Stimulated activated CD8-positive, alpha-beta memory T cell treated with anti-CD3 and anti-CD28 coated beads, Interleukin-4, amount 100 ng/mL, for 4 hours (primary cell): Measurements from ENCODE around the gene ZBTB20.

Source experiments
- DNase-seq, 2 donors: peaks; one replicate each; pipeline ENCODE4 v3.0.0-alpha.2; 2020; ENCODE audit warnings: low read depth in 2 of 2, low spot score in 1 of 2

The ZBTB20 gene

DNA sequence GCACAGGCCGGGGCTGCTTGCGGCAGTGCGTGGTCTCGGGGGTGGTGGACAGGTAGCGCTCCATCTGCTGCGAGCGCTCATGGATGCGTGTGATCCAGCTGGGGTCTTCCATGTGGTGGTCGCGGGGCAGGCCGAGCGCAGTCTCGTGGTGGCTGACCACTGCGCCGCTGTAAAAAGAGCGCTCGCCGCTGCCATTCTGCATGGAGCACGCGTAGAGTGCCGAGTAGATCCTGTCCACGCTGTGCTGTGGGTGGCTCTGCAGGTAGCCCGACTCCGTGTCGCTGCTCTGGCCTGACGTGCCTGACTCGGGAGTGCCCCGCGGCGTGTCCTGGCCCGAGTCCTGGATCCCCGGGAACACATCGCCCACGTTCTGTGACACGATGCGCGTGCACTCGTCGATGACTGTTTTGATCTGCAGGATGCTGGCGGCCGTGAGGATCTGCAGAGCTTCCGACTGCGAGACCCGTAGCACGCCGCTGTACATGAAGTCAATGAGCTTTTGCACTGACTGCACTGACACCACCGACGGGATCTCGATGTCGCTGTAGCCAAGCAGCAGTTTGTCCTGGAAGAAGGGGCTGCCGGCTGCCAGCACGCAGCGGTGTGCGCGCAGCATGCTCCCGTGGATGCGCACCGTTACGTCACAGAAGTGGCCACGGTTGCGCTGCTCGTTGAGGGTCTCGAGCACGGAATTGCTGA is 795.8 kb downstream of the ZBTB20 start:
- DNase-seq, result no peak

DNA sequence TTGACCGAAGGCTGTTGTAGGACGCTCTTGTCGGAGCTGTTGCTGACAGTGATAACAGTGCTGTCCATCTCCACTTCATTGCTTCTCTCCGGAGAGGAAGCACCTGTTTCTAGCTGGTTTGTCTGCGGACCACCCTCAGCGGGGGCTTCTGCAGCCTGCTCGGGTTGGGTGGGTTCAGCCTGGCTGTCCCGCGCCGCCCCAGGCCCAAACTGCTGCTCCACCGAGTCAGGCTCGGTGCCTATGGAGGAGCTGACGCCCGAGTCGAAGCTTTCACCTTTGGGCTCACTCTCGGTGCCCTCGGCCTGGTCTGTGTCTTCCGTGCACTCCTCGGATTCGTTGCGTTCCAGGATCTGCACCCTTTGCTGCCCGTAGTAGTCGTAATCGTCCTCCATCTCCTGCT is 796.4 kb downstream of the ZBTB20 start:
- no peak for DNase-seq

- DNase-seq, result no peak
Measured at GRCh38 chr3:114350271-114350670, 796.8 kb downstream of the ZBTB20 start.

DNA sequence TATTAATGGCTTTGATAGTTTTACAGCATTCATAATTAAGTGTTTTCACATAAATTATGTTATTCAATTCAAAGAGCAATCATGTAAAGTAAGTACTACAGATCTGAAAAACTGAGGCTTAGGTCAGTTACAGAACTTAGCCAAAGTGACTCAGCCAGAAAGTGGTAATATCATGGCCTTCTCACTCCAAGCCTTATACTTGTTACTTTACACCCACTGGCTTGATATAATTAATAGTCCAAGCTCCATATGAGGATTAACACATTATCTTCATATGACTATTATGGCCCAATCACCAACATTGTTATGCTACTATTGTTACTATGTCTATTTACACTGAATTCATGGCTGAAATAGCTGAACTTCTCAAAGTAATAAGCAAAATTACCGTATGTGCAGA is 802.6 kb downstream of the ZBTB20 start:
- no peak for DNase-seq

DNA sequence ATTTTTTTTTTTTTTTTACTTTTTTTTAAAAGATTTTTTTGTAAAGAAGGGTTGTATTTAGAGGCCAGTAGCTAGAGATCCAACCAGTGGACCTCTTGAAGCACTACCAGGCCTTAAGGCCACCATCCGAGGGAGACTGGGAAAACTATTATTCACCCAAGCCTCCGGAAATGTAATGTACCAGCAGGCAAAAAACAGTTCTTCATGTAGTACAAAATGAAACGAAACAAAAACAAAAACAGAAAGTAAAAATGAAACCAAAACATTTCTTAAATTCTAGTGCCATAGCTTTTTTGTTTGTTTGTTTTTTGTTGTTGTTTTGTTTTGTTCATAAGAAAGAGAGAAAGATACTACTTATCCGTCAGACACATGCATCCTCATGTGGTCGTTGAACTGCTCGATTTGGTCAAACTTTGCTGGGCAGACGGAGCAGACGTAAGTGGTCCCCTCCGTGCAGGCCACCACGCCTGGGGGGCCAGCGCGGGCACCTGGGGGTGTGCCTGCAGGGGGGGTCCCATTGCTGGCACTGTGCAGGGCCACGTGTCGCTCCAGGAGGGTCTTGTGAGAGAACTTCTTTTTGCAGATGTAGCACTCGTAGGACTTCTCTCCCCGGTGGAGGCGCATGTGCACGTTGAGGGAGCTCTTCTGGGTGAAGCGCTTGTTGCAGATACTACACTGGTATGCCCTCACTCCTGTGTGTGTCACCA is 808.3 kb downstream of the ZBTB20 start:
- DNase-seq, result no peak

DNA sequence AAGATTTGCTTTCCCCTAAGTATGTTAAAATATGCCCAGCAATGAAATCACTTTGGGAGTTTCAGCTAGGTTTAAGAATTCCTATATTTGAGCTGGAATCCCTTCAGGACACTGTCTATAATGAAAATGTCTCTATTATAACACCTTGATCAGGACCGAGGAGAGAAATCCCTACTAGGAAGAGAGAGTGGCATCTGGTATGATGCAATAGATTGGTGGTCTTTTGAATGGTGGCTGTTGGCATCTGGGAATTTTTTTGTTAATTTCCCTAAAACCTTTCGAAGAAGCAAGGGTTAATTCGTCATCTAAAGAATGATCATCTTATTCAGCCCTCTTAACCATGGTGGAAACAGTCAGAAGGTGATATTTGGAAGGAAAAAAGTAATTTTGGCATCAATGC is 810.2 kb downstream of the ZBTB20 start:
- DNase-seq, result no peak

- DNase-seq, result no peak
Measured at GRCh38 chr3:114336122-114336697, 810.9 kb downstream of the ZBTB20 start.

GRCh38 chr3:114333923-114334240 is 813.2 kb downstream of the ZBTB20 start:
- no peak for DNase-seq

DNA sequence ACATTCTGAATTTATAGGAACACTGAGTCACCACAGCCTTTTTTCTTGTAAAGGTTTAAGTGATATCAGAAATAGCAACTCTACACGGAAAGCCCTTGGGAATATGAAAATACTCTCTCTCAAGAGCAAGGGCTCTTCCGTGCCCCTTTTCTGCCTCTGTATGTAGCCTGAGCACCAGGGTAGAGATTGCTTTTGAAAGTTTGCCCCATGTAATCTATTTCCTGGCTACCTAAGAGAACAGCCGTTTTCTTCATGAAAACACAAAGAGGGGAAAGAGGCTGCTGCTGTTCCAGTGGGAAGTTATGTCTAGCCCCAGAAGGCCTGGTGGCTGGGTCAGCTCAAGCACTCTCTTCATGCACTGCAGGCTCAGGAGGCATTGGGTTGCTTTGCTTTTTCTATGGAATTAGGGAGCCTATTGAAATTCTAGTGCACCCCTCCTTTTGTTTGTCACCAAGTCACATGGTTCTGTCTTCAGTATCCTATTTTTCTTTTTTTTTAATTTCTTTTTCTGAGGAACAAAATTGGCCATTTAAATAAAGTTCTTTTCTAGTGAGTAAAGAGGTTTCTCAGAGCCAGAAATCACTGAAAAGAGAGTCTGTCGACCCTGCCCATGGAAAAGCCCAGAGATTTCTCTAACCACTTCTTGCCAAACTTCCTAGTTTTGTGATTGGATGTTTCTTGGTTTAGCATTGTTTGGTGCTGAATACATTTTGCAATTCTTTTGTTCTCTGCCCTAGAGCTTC is 813.7 kb downstream of the ZBTB20 start:
- DNase-seq, result no peak

GRCh38 chr3:114332342-114333179 is 814.5 kb downstream of the ZBTB20 start:
- DNase-seq, result no peak

DNA sequence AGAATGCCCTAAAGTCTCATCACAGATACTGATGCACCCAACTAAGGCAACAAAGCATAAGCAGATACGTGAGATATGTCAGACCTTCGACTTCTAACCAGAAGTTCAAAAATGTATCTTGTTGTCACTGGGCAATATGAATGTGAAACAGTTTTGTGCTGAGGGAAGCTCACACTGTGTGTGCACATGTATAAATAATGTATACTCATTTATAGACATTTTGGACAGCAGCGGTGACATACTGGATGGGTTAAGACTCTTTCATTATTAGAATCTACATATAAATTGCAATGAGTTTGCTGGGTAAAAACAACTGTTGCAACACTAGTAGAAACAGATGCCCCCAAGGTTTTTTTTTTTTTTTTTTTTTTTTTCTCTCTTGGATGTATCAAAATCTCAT is 815.4 kb downstream of the ZBTB20 start:
- no peak for DNase-seq

DNA sequence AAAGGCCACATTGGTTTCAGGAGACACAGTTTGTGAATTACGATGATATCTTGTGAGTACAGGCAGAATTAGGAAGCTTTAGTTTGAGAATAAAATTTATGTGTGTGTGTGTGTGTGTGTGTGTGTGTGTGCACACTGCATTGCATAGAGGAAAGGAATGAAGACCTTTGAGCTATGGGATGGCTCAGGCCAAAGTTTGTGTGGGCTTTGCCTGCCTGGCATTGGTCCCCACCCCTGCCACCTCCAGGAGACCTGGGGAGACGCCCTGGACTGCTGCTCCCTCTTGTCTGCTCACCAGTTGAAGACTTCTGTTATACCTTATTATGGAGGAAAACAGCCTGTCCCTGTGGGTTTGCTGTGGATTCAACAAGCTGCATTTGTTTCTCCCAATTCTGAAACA is 816.1 kb downstream of the ZBTB20 start:
- no peak for DNase-seq

DNA sequence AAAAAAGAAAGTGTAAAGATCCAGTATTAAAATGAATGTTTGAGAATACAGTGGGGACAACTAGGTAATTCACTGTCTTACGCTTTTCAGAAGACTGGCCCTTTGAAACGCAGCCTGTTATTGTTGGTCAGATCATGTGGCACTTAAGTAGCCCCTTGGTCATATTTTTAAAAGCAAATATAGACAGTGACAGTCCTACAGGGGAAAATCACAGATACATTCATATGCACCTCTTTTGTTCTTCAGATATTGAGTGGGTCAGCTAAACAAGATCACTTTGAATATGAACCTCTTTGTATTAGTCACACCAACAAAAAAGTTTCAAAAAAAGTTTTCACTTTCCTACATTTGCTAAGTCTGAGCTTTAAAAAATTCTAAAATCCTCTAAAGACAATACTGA is 817.3 kb downstream of the ZBTB20 start:
- DNase-seq, result no peak

DNA sequence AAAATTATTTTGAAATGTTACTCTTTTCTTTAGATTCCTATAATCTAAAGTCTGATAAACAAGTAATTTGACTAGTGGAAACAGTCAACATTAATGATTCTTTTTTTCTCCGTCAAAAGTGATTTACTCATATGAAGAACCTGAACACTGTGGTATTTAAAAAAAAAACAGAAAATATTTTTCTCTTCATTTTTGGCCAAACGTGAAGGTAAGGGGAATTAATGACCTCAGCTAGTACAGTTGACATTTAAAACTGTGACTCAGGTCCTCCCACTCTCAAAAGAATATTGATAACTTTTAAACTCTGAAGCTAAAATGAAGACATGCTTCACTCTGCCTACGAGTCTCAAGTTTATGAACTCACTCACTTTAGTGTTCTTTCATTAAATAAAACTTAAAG is 818.7 kb downstream of the ZBTB20 start:
- DNase-seq, result no peak

GRCh38 chr3:114327665-114328064 is 819.4 kb downstream of the ZBTB20 start:
- no peak for DNase-seq

- no peak for DNase-seq
Measured at GRCh38 chr3:114323546-114324254, 823.4 kb downstream of the ZBTB20 start.

DNA sequence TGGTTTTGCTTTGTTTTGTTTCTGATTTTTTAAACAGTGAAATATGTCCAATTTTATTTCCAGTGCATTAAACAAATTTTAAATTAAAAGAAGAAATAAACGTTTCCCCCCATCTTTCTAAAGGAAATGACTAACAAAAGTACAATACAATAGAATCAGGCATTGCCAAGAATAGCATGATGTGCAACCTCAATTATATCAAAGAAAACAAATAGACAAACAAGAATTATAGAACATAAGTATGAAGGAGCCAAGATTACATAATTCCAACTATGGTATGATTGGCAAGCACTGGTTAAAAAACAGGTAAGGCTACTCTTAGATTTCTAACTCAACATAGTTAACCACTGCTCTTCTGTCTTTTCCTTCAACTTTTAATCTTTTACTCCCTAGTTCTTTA is 826.8 kb downstream of the ZBTB20 start:
- DNase-seq, result no peak

- DNase-seq, result no peak
Measured at GRCh38 chr3:114319453-114319852, 827.6 kb downstream of the ZBTB20 start.

DNA sequence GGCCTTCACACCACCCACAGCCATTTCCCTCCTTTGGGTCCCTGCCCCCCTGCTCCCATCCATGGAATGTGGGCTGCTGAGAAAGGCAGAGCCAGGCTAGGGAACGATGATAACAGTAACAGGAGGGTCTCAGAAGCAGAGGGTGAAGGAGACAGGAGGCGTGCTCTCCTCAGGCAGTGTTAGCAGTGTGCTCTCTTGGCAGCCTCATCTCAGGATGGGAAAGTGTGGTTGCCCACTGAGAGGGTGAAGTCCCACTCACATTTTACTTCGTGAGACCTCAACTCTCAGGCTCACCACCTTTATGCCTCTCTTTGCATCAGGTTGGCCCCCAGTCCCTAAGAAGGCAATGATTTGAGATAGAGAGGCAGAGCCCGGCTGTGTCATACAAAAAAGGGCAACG is 828.8 kb downstream of the ZBTB20 start:
- no peak for DNase-seq

DNA sequence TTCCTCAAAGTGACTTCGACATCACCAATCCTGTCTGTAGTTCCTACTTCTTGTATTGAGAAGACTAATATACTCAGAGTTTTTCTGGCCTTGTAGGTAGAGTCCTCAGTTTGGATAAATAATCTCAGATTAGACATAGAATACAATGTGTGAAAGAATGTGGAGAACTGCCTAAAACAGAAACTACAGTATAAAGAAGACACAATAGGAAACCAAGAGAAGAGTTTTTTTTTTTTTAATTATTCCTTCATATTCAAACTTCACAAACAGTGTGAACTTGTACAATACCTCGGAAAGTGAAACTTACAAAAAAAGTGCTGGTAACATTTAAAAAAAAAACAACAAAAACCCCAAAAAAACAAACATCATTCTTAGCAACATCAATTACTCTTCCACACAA is 832.8 kb downstream of the ZBTB20 start:
- no peak for DNase-seq

DNA sequence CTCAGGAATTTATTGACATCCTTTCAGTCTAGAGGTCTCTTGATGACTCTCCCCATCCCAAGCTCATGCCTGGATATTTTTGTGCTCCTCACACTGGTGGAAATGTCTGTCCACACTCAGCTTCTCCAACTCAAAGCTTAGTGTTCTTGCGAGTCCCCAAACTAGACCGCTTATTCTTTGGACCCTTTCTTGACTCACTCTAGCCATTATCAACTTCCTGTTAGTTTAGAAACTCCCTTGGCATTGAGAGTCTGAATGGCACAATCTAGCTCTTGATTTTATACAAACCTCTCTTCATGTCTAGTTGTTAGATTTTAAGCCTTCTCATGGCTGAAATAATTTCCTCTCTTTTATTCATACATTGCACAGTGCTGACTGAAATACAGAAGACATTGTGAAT is 833.7 kb downstream of the ZBTB20 start:
- no peak for DNase-seq
